Measurements from ENCODE around the gene LRRC56.

- no peak for TF ChIP-seq CTCF (conservative IDR thresholded peaks at IDR 0.05; ENCODE audit: low read depth, low read length)
- TF ChIP-seq EZH2 (IDR thresholded peaks at IDR 0.05; ENCODE audit: borderline replicate concordance, low read depth, low read length, poor library complexity, severe bottlenecking), result no peak
Observed at GRCh38 chr11:595400-595799, 58.1 kb downstream of the LRRC56 start.

Data from A673 (cell line).